ENCODE results near the gene PPIP5K1. TPM values are rescaled to one million over a fixed set of nuclear protein-coding genes. Genes with fewer than 3 reads are reported as not detected.
A peak's percentile ranks its signal among the peaks of the same experiment; 100 is the strongest.

Gene PPIP5K1
- total and polyA plus RNA-seq, 2 of the 4 experiments (the other 2 are of a cell fraction), result 12.7 to 14.2 TPM

DNA sequence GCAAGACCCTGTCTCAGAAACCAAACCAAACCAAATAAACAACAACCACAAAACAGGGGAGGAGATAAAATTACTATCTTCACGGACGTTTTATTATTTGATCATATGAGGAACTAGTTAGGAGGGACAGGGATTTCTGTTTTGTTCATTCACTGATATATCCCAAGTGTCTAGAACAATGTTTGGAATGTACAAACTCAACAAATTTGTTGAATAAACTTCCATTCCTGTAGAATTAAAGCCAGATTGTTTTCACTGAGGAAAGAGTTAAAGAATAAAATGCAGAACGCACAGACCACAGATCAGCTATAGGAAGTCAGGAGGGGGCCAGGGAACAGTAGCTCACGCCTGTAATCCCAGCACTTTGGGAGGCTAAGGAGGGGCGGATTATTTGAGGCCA is 35.1 kb upstream of the PPIP5K1 start:
- Histone ChIP-seq H2AK5ac (ENCODE audit: low read depth, low read length) (no peak overlapping the region), H2BK120ac (ENCODE audit: low read depth, low read length) (no peak overlapping the region), H2AFZ (replicated peaks; ENCODE audit: low read length, poor library complexity) (no peak overlapping the region), H3K4ac (ENCODE audit: low read depth, low read length) (no peak overlapping the region), H4K20me1 (ENCODE audit: insufficient read depth, low read length) (no peaks in the 10 kb centered on the region), H2BK15ac (ENCODE audit: low read depth, low read length) (no peak overlapping the region), H3K9ac (ENCODE audit: low read depth, low read length) (no peak overlapping the region), H3K27ac (ENCODE audit: insufficient read depth, low read length) (no peak overlapping the region), H3K36me3 (ENCODE audit: control insufficient read depth, insufficient read depth, low read length) (no peaks in the 10 kb centered on the region), H3K56ac (ENCODE audit: extremely low read depth, insufficient read depth, low read length) (no peak overlapping the region), H3K27me3 (ENCODE audit: control insufficient read depth, insufficient read depth, low read length) (peaks cover 4% of the 10 kb centered on the region), H3K4me2 (ENCODE audit: low read depth, low read length) (no peak overlapping the region), H4K5ac (ENCODE audit: low read depth, low read length) (no peak overlapping the region), H3K4me1 (ENCODE audit: control insufficient read depth, insufficient read depth, low read length) (no peaks in the 10 kb centered on the region), H3K4me3 (ENCODE audit: insufficient read depth, low read depth, low read length) (no peak overlapping the region), H3K79me1 (ENCODE audit: low read depth in 1 of 2, low read length in 2 of 2) (no peaks in the 10 kb centered on the region), H4K8ac (ENCODE audit: low read depth in 2 of 2, low read length in 2 of 2) (no peak overlapping the region), H3K14ac (replicated peaks; ENCODE audit: low read depth, low read length) (no peak overlapping the region), H3K9me1 (ENCODE audit: insufficient read depth, low read length) (no peaks in the 10 kb centered on the region), H2BK20ac (ENCODE audit: low read depth, low read length) (no peak overlapping the region), H3K23ac (ENCODE audit: low read depth, low read length) (no peak overlapping the region), H2AK9ac (replicated peaks; ENCODE audit: low read depth, low read length, poor library complexity) (no peak overlapping the region), H3K18ac (ENCODE audit: low read depth, low read length) (no peak overlapping the region), H3K9me3 (ENCODE audit: control insufficient read depth, insufficient read depth, low read length) (no peaks in the 10 kb centered on the region), H4K91ac (ENCODE audit: insufficient read depth, low read depth, low read length) (no peak overlapping the region), H2BK5ac (ENCODE audit: low read depth, low read length, poor library complexity, severe bottlenecking) (no peak overlapping the region)
- BruUV-seq (replicated peaks), result no TSS peak
- dilution Hi-C loops (cut with HindIII; ENCODE audit: low sequenced_read_pairs, unreplicated experiment) (no loop called here), in situ Hi-C loops (cut with MboI; ENCODE audit: low sequenced_read_pairs) (no loop called here), intact Hi-C loops (cut with micrococcal nuclease) (no loop called here)
- DNase-seq (no peak), ATAC-seq (ENCODE audit: low read depth) (peak; percentile 84)
- ChIA-PET CTCF (no interaction called here), POLR2A (ENCODE audit: unreplicated experiment) (no interaction called here)
- WGBS, 2 experiments (ENCODE audit: extremely low coverage in 2 of 2, insufficient read length in 1 of 2), result no CpG with 5 or more reads among the region's 5 CpGs
- TF ChIP-seq NFE2L2 (IDR thresholded peaks at IDR 0.05; ENCODE audit: low read depth, low read length), result no peak
- no peak for TF ChIP-seq MAFK (IDR thresholded peaks at IDR 0.05; ENCODE audit: low read depth, low read length)
- no peak for TF ChIP-seq POLR2A (IDR thresholded peaks at IDR 0.05; ENCODE audit: low read depth, low read length)
- TF ChIP-seq RAD21 (IDR thresholded peaks at IDR 0.05; ENCODE audit: low read length), result no peak
- TF ChIP-seq, protein P1, sequence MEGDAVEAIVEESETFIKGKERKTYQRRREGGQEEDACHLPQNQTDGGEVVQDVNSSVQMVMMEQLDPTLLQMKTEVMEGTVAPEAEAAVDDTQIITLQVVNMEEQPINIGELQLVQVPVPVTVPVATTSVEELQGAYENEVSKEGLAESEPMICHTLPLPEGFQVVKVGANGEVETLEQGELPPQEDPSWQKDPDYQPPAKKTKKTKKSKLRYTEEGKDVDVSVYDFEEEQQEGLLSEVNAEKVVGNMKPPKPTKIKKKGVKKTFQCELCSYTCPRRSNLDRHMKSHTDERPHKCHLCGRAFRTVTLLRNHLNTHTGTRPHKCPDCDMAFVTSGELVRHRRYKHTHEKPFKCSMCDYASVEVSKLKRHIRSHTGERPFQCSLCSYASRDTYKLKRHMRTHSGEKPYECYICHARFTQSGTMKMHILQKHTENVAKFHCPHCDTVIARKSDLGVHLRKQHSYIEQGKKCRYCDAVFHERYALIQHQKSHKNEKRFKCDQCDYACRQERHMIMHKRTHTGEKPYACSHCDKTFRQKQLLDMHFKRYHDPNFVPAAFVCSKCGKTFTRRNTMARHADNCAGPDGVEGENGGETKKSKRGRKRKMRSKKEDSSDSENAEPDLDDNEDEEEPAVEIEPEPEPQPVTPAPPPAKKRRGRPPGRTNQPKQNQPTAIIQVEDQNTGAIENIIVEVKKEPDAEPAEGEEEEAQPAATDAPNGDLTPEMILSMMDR (conservative IDR thresholded peaks at IDR 0.05; ENCODE audit: low read depth, low read length), result no peak
- TF ChIP-seq, protein P2, sequence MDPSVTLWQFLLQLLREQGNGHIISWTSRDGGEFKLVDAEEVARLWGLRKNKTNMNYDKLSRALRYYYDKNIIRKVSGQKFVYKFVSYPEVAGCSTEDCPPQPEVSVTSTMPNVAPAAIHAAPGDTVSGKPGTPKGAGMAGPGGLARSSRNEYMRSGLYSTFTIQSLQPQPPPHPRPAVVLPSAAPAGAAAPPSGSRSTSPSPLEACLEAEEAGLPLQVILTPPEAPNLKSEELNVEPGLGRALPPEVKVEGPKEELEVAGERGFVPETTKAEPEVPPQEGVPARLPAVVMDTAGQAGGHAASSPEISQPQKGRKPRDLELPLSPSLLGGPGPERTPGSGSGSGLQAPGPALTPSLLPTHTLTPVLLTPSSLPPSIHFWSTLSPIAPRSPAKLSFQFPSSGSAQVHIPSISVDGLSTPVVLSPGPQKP (IDR thresholded peaks at IDR 0.05; ENCODE audit: borderline replicate concordance, low read depth, low read length), result no peak
- no peak for TF ChIP-seq FOS (IDR thresholded peaks at IDR 0.05; ENCODE audit: low read depth, low read length)
- no peak for TF ChIP-seq RCOR1 (IDR thresholded peaks at IDR 0.05; ENCODE audit: insufficient replicate concordance, low read length)
- TF ChIP-seq BHLHE40 (IDR thresholded peaks at IDR 0.05; ENCODE audit: low read depth, low read length), result no peak
